ENCODE data around the gene DYNLL1. TPM values are rescaled to one million over a fixed set of nuclear protein-coding genes. Genes with fewer than 3 reads are reported as not detected.

DYNLL1 gene
- total and polyA plus RNA-seq, 7 experiments from 2014 or later = 35.0 to 301 (median 75.5) TPM

DNA sequence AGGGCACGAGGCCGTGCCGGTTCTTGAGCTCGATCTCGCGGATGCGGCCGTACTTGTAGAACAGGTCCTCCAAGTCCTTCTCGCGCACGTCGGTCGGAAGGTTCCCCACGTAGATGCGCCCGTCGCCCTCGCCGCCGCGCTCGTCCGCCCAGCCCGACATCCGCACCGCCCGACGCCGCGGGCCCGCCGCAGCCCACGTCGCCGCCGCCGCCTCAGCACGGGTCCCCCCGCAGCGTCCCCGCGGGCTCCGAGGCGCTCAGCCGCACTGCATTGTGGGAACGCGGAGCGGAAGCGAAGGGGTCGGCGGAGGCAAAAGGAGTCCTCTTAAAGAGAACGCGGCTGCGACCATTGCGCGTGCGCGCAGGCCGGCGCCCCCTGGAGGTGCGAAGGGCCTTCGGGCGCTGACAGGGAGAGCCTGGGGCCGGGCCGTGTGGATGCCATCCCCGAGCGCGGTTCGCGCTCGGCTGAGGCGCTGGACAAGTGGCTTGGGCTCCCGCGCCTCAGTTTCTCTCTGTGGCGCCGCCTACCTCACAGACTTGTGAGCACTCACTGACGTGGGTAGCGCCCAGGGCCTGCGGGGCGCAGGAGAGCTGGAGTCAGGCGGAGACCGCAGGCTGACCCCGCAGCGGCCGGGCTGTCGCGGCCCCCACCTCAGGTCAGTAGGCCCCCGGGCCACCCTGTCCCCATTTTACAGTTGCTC lies 26.3 kb upstream of the DYNLL1 start, which contains the start of gene SRSF9:
Gene SRSF9 (minus strand): TSS at position 299 of the 700 bp plus-strand sequence. CDS start 139 bp downstream, at position 160.
- POLR2A ChIA-PET = interaction anchor here (0.7 to 4.5 kb wide), 17 partner anchors 10 to 434 kb away, joined by 3 to 34 read pairs (median 4); partner anchors contain the start of genes COQ5, COX6A1, DYNLL1 and RNU4-1
- Mint-ChIP-seq H3K27ac (peak within 1 kb of the TSS; percentile 71 to 96 (median 86)), H3K4me3 (peak within 1 kb of the TSS; percentile 75 to 99 (median 90)), H3K9me3 (no peaks in the 10 kb centered on the region), H3K27me3 (peaks cover 0 to 2% (median 0%) of the 10 kb centered on the region in 5 donors), H3K36me3 (peaks cover 4 to 13% (median 7%) of the 10 kb centered on the region in 5 donors), H3K4me1 (peaks cover 34 to 65% (median 47%) of the 10 kb centered on the region in 7 donors)
- H3K36me3 ChIP-seq (ENCODE audit: control insufficient read depth in 2 of 3, insufficient read depth in 3 of 3, low read length in 3 of 3) = peaks cover 0 to 18% (median 16%) of the 10 kb centered on the region in 3 experiments
- ATAC-seq (peak; percentile 95), DNase-seq (peak; percentile 96 to 100 (median 97))
- H3K4me3 ChIP-seq (ENCODE audit: low read length) = peak within 1 kb of the TSS; percentile 78
- no peaks in the 10 kb centered on the region for H3K27me3 ChIP-seq (ENCODE audit: control insufficient read depth in 2 of 2, insufficient read depth in 2 of 2, low read length in 2 of 2)
- H3K9me3 ChIP-seq (ENCODE audit: control insufficient read depth in 2 of 3, low read length in 3 of 3) = no peaks in the 10 kb centered on the region
- intact Hi-C loops (cut with micrococcal nuclease) = loop anchor here (1.0 to 2.0 kb wide), 13 partner anchors 15 to 217 kb away; partner anchors contain the start of genes COX6A1 (in 2 of the 2), GATC (in 2 of the 2), TRIAP1 (in 2 of the 2) and COQ5 (in 1 of the 2)
- H3K27ac ChIP-seq (ENCODE audit: low read depth, low read length) = peak within 1 kb of the TSS; percentile 86
- CTCF ChIA-PET = interaction anchor here (0.8 to 2.2 kb wide), 12 partner anchors 11 to 178 kb away, joined by 3 to 10 read pairs (median 4); partner anchors contain the start of gene RNU4-2
- peaks cover 4 to 31% of the 10 kb centered on the region in 2 donors for H3K4me1 ChIP-seq (ENCODE audit: control insufficient read depth in 2 of 2, insufficient read depth in 2 of 2, low read length in 2 of 2)

DNA sequence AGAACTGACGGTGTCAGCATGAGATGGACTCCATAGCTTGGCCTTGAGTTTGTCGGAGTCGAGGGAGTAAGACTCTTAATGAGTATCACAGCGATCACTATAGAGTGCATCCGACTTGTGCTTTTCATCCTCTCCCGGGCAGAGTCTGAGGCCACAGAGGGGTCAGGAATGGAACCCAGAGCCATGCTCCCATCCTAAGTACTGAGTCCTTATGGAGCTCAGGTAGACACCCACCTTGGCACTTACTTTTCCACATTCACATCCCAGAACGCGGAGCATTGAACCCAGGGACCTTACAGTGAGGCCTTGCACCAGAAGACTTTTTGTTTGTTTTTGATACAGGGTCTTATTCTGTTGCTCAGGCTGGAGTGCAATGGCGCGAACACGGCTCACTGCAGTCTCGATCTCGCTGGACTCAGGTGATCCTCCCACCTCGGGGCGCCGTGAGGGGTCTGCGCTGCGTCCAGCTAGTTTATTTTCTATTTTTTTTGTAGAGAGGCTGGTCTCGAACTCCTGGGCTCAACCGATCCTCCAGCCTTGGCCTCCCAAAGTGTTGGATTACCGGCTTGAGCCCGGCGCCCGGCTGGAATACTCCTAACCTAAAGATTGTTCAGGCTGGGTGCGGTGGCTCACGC lies 25.6 kb upstream of the DYNLL1 start:
- DNase-seq (no peak), ATAC-seq (peak; percentile 8)

DNA sequence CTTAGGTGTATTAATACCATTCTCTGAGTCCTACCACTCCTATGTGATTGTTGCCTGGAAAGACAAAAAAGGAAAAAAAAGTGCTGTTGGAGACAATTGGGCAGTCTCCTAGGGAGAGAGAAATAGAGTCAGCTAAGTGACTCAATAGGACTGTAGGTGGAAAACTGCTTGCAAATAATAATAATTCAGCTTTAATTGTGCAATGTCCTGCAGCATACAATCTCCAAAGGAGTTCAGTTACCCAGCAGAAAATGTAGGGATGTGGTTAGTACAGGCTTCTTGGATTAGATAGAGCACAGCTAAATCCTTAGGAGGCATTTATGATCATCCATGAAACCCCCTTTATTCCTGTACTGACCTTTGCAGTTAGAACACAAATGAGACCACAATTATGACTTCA lies 23.4 kb upstream of the DYNLL1 start:
- Histone ChIP-seq H3K27me3 (ENCODE audit: control insufficient read depth in 2 of 2, insufficient read depth in 2 of 2, low read length in 2 of 2) (no peaks in the 10 kb centered on the region), H3K4me3 (ENCODE audit: low read length) (no peak overlapping the region), H3K4me1 (ENCODE audit: control insufficient read depth in 2 of 2, insufficient read depth in 2 of 2, low read length in 2 of 2) (peaks cover 4 to 21% of the 10 kb centered on the region in 2 donors), H3K27ac (ENCODE audit: low read depth, low read length) (no peak overlapping the region), H3K9me3 (ENCODE audit: control insufficient read depth in 2 of 3, low read length in 3 of 3) (no peaks in the 10 kb centered on the region), H3K36me3 (ENCODE audit: control insufficient read depth in 2 of 3, insufficient read depth in 3 of 3, low read length in 3 of 3) (no peaks in the 10 kb centered on the region)
- Mint-ChIP-seq H3K4me3 (no peak overlapping the region), H3K27me3 (peaks cover 0 to 7% (median 0%) of the 10 kb centered on the region in 5 donors), H3K27ac (no peak overlapping the region), H3K4me1 (peaks cover 20 to 45% (median 24%) of the 10 kb centered on the region in 7 donors), H3K9me3 (no peaks in the 10 kb centered on the region), H3K36me3 (peaks cover 0 to 4% (median 0%) of the 10 kb centered on the region in 5 donors)
- ChIA-PET POLR2A (interaction anchor here (0.6 to 1.4 kb wide), 3 partner anchors 10 to 273 kb away, joined by 3 to 6 read pairs (median 5); partner anchors contain the start of gene DYNLL1), CTCF (interaction anchor here (0.6 to 1.5 kb wide), 3 partner anchors 24 to 174 kb away, joined by 3 to 5 read pairs (median 5); partner anchors contain the start of gene DYNLL1)
- DNase-seq = no peak
- no peak for ATAC-seq
- intact Hi-C loops (cut with micrococcal nuclease) = no loop called here

More for the DNA sequence above, 25.6 kb upstream of the DYNLL1 start:
- intact Hi-C loops (cut with micrococcal nuclease) = no loop called here
- ChIA-PET CTCF (interaction anchor here (1.1 to 2.0 kb wide), 7 partner anchors 24 to 179 kb away, joined by 3 to 10 read pairs (median 4); partner anchors contain the start of gene RNU4-2), POLR2A (interaction anchor here (0.8 to 4.5 kb wide), 12 partner anchors 9 to 273 kb away, joined by 3 to 34 read pairs (median 6); partner anchors contain the start of genes COQ5, COX6A1, DYNLL1 and RNU4-1)
- peak overlapping the region in 8 of 9 donors; percentile 48 to 96 (median 86) for H3K27ac Mint-ChIP-seq
- Histone ChIP-seq H3K4me1 (ENCODE audit: control insufficient read depth in 2 of 2, insufficient read depth in 2 of 2, low read length in 2 of 2) (peaks cover 4 to 31% of the 10 kb centered on the region in 2 donors), H3K4me3 (ENCODE audit: low read length) (peak overlapping the region; percentile 78), H3K27ac (ENCODE audit: low read depth, low read length) (peak overlapping the region; percentile 86), H3K9me3 (ENCODE audit: control insufficient read depth in 2 of 3, low read length in 3 of 3) (no peaks in the 10 kb centered on the region), H3K36me3 (ENCODE audit: control insufficient read depth in 2 of 3, insufficient read depth in 3 of 3, low read length in 3 of 3) (peaks cover 0 to 13% (median 10%) of the 10 kb centered on the region in 3 experiments), H3K27me3 (ENCODE audit: control insufficient read depth in 2 of 2, insufficient read depth in 2 of 2, low read length in 2 of 2) (no peaks in the 10 kb centered on the region)
- peaks cover 2 to 10% (median 4%) of the 10 kb centered on the region in 5 donors for H3K36me3 Mint-ChIP-seq
- H3K4me3 Mint-ChIP-seq = peak overlapping the region; percentile 75 to 99 (median 90)
- no peaks in the 10 kb centered on the region for H3K9me3 Mint-ChIP-seq
- H3K27me3 Mint-ChIP-seq = peaks cover 0 to 5% (median 0%) of the 10 kb centered on the region in 5 donors
- peaks cover 32 to 66% (median 44%) of the 10 kb centered on the region in 7 donors for H3K4me1 Mint-ChIP-seq

DNA sequence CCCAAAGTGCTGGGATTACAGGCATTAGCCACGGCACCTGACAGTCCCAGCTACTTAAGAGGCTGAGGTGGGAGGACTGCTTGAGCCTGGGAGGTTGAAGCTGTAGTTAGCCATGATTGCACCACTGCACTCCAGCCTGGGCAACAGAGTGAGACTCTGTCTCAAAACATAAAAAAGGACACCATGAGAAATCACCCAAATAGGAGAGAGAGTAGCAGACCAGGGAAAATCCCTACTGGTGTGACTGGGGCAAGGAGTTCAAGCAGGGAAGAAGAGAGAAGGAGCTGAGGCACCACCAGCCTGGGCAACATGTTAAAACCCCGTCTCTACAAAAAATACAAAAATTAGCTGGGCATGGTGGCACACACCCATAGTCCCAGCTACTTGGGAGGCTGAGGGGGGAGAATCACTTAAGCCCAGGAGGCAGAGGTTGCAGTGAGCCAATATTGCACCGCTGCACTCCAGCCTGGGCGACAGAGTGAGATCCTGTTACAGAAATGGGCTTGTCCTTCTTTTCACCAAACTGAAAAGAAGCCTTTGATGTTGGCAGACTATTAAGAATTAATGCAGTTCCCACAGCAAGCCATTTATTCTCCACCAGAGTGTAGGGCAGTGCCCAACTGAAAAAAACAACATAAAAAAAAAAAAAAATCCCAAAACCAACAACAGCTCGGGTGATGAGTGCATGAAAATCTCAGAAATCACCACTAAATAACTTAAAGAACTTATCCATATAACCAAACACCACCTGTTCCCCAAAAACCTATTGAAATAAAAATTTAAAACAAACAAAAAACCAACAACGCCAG lies 21.9 kb upstream of the DYNLL1 start:
- DNase-seq = no peak
- no peak for ATAC-seq
- peaks cover 0 to 7% (median 0%) of the 10 kb centered on the region in 5 donors for H3K27me3 Mint-ChIP-seq
- no peak overlapping the region for H3K27ac ChIP-seq (ENCODE audit: low read depth, low read length)
- ChIA-PET POLR2A (interaction anchor here (0.6 to 2.6 kb wide), 3 partner anchors 22 to 54 kb away, joined by 3 to 12 read pairs (median 4); partner anchors contain the start of gene DYNLL1), CTCF (interaction anchor here (0.7 kb wide), 1 partner anchor 33 kb away, joined by 3 read pairs; no protein-coding TSS in a partner anchor)
- intact Hi-C loops (cut with micrococcal nuclease) = no loop called here
- no peaks in the 10 kb centered on the region for H3K36me3 ChIP-seq (ENCODE audit: control insufficient read depth in 2 of 3, insufficient read depth in 3 of 3, low read length in 3 of 3)
- no peak overlapping the region for H3K4me3 Mint-ChIP-seq
- no peaks in the 10 kb centered on the region for H3K27me3 ChIP-seq (ENCODE audit: control insufficient read depth in 2 of 2, insufficient read depth in 2 of 2, low read length in 2 of 2)
- peak overlapping the region in 1 of 9 donors; percentile 25 for H3K27ac Mint-ChIP-seq
- H3K9me3 Mint-ChIP-seq = no peaks in the 10 kb centered on the region
- no peaks in the 10 kb centered on the region for H3K9me3 ChIP-seq (ENCODE audit: control insufficient read depth in 2 of 3, low read length in 3 of 3)
- no peak overlapping the region for H3K4me3 ChIP-seq (ENCODE audit: low read length)
- peaks cover 0 to 2% (median 0%) of the 10 kb centered on the region in 5 donors for H3K36me3 Mint-ChIP-seq
- peaks cover 4 to 13% of the 10 kb centered on the region in 2 donors for H3K4me1 ChIP-seq (ENCODE audit: control insufficient read depth in 2 of 2, insufficient read depth in 2 of 2, low read length in 2 of 2)
- H3K4me1 Mint-ChIP-seq = peaks cover 9 to 35% (median 17%) of the 10 kb centered on the region in 7 donors

DNA sequence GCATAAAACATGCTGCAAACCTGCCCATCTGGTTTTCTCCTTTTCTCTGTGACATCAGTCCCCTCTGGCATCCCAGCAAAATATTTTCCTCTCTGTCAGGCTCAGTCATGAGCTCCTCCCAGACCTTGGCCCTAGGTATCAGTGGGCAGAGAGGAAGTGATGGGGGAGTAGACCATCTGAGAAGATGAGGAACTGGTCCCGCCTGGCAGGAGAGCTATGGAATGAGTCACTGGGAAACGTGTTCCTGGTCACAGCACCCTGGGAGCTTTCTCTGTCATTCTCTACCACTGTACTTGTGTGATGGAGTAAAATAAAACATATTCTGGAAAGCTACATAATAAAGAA lies 21.3 kb upstream of the DYNLL1 start:
- no peaks in the 10 kb centered on the region for H3K9me3 Mint-ChIP-seq
- peaks cover 9 to 38% (median 17%) of the 10 kb centered on the region in 7 donors for H3K4me1 Mint-ChIP-seq
- H3K36me3 Mint-ChIP-seq = peaks cover 0 to 2% (median 0%) of the 10 kb centered on the region in 5 donors
- Histone ChIP-seq H3K36me3 (ENCODE audit: control insufficient read depth in 2 of 3, insufficient read depth in 3 of 3, low read length in 3 of 3) (no peaks in the 10 kb centered on the region), H3K27me3 (ENCODE audit: control insufficient read depth in 2 of 2, insufficient read depth in 2 of 2, low read length in 2 of 2) (no peaks in the 10 kb centered on the region), H3K4me1 (ENCODE audit: control insufficient read depth in 2 of 2, insufficient read depth in 2 of 2, low read length in 2 of 2) (peaks cover 4 to 16% of the 10 kb centered on the region in 2 donors), H3K9me3 (ENCODE audit: control insufficient read depth in 2 of 3, low read length in 3 of 3) (no peaks in the 10 kb centered on the region), H3K4me3 (ENCODE audit: low read length) (no peak overlapping the region), H3K27ac (ENCODE audit: low read depth, low read length) (no peak overlapping the region)
- peak overlapping the region in 1 of 9 donors; percentile 55 for H3K27ac Mint-ChIP-seq
- no peak for DNase-seq
- POLR2A ChIA-PET = interaction anchor here (0.6 to 2.6 kb wide), 4 partner anchors 21 to 147 kb away, joined by 3 to 12 read pairs (median 4); partner anchors contain the start of gene DYNLL1
- CTCF ChIA-PET = interaction anchor here (0.7 kb wide), 1 partner anchor 34 kb away, joined by 3 read pairs; no protein-coding TSS in a partner anchor
- intact Hi-C loops (cut with micrococcal nuclease) = no loop called here
- H3K4me3 Mint-ChIP-seq = no peak overlapping the region
- ATAC-seq = no peak
- peaks cover 0 to 7% (median 0%) of the 10 kb centered on the region in 5 donors for H3K27me3 Mint-ChIP-seq

All from naive thymus-derived CD4-positive, alpha-beta T cell (primary cell).